ES-I3 (cell line): ENCODE results near the gene STARD4.

Experiments
- H3K36me3 ChIP-seq: 2 replicates; pipeline ENCODE4 v1.6.1; 2013; ENCODE audit warnings: mild to moderate bottlenecking, low read length, control low read depth, moderate library complexity; ENCODE audit not compliant: insufficient read depth
- H3K4me1 ChIP-seq: 2 replicates; pipeline ENCODE4 v1.6.1; 2013; ENCODE audit warnings: mild to moderate bottlenecking, control low read depth, low read length; ENCODE audit not compliant: insufficient read depth
- H3K9ac ChIP-seq: 2 replicates; pipeline ENCODE4 v1.6.1; 2013; ENCODE audit warnings: low read depth, mild to moderate bottlenecking, low read length, moderate library complexity
- H3K9me3 ChIP-seq: 2 replicates; pipeline ENCODE4 v1.6.1; 2013; ENCODE audit warnings: mild to moderate bottlenecking, low read length, moderate library complexity; ENCODE audit not compliant: control insufficient read depth, insufficient read depth

STARD4 gene

GRCh38 chr5:111511174-111511830 lies 1.0 kb downstream of the STARD4 start:
- no peaks in the 10 kb centered on the region for H3K36me3 ChIP-seq

GRCh38 chr5:111509119-111509518 lies 3.2 kb downstream of the STARD4 start:
- H3K4me1 ChIP-seq: no peaks in the 10 kb centered on the region
- no peaks in the 10 kb centered on the region for H3K36me3 ChIP-seq
- H3K9ac ChIP-seq: no peak overlapping the region
- no peaks in the 10 kb centered on the region for H3K9me3 ChIP-seq

More at GRCh38 chr5:111511174-111511830, 1.0 kb downstream of the STARD4 start:
- Histone ChIP-seq H3K9ac (peak overlapping the region; percentile 90), H3K4me1 (no peaks in the 10 kb centered on the region), H3K9me3 (no peaks in the 10 kb centered on the region)

GRCh38 chr5:111507276-111507675 lies 5.1 kb downstream of the STARD4 start:
- no peaks in the 10 kb centered on the region for H3K9me3 ChIP-seq
- no peaks in the 10 kb centered on the region for H3K4me1 ChIP-seq
- no peaks in the 10 kb centered on the region for H3K36me3 ChIP-seq
- H3K9ac ChIP-seq: no peak overlapping the region

GRCh38 chr5:111505096-111505495 lies 7.2 kb downstream of the STARD4 start:
- H3K36me3 ChIP-seq: peaks cover 4% of the 10 kb centered on the region; the same call in 1 of the 2 replicates
- no peaks in the 10 kb centered on the region for H3K4me1 ChIP-seq
- no peak overlapping the region for H3K9ac ChIP-seq
- no peaks in the 10 kb centered on the region for H3K9me3 ChIP-seq

GRCh38 chr5:111502956-111503355 lies 9.4 kb downstream of the STARD4 start:
- no peaks in the 10 kb centered on the region for H3K9me3 ChIP-seq
- H3K9ac ChIP-seq: no peak overlapping the region
- H3K36me3 ChIP-seq: peaks cover 4% of the 10 kb centered on the region; the same call in 1 of the 2 replicates
- H3K4me1 ChIP-seq: no peaks in the 10 kb centered on the region

GRCh38 chr5:111498346-111498745 lies 14.0 kb downstream of the STARD4 start:
- H3K9me3 ChIP-seq: no peaks in the 10 kb centered on the region

GRCh38 chr5:111495159-111495558 lies 17.2 kb downstream of the STARD4 start:
- Histone ChIP-seq H3K36me3 (0 out of 2 replicates have a peak, but pooled peaks cover 3% of the 10 kb centered on the region), H3K4me1 (no peaks in the 10 kb centered on the region), H3K9ac (no peak overlapping the region), H3K9me3 (no peaks in the 10 kb centered on the region)

More at GRCh38 chr5:111498346-111498745, 14.0 kb downstream of the STARD4 start:
- Histone ChIP-seq H3K9ac (no peak overlapping the region), H3K4me1 (no peaks in the 10 kb centered on the region), H3K36me3 (peaks cover 7% of the 10 kb centered on the region; the same call in 1 of the 2 replicates)

GRCh38 chr5:111494355-111494999 lies 17.9 kb downstream of the STARD4 start:
- Histone ChIP-seq H3K9ac (no peak overlapping the region), H3K36me3 (0 out of 2 replicates have a peak, but pooled peaks cover 3% of the 10 kb centered on the region), H3K9me3 (no peaks in the 10 kb centered on the region), H3K4me1 (no peaks in the 10 kb centered on the region)

- Histone ChIP-seq H3K9ac (no peak overlapping the region), H3K9me3 (no peaks in the 10 kb centered on the region), H3K4me1 (no peaks in the 10 kb centered on the region), H3K36me3 (0 out of 2 replicates have a peak, but pooled peaks cover 3% of the 10 kb centered on the region)
Observed at GRCh38 chr5:111493031-111493430, 19.3 kb downstream of the STARD4 start.

GRCh38 chr5:111488353-111488752 lies 24.0 kb downstream of the STARD4 start:
- Histone ChIP-seq H3K4me1 (no peaks in the 10 kb centered on the region; the same call in 1 of the 2 replicates), H3K9me3 (no peaks in the 10 kb centered on the region), H3K9ac (no peak overlapping the region), H3K36me3 (no peaks in the 10 kb centered on the region)

- Histone ChIP-seq H3K36me3 (no peaks in the 10 kb centered on the region), H3K9me3 (no peaks in the 10 kb centered on the region), H3K9ac (no peak overlapping the region), H3K4me1 (no peaks in the 10 kb centered on the region; the same call in 1 of the 2 replicates)
Observed at GRCh38 chr5:111486926-111487325, 25.4 kb downstream of the STARD4 start.

GRCh38 chr5:111486055-111486454 lies 26.3 kb downstream of the STARD4 start:
- Histone ChIP-seq H3K36me3 (no peaks in the 10 kb centered on the region), H3K9me3 (no peaks in the 10 kb centered on the region)

GRCh38 chr5:111480346-111480745 lies 32.0 kb downstream of the STARD4 start:
- H3K9ac ChIP-seq: no peak overlapping the region
- H3K4me1 ChIP-seq: no peaks in the 10 kb centered on the region
- H3K36me3 ChIP-seq: no peaks in the 10 kb centered on the region
- H3K9me3 ChIP-seq: no peaks in the 10 kb centered on the region

More at GRCh38 chr5:111486055-111486454, 26.3 kb downstream of the STARD4 start:
- H3K9ac ChIP-seq: no peak overlapping the region
- no peaks in the 10 kb centered on the region; the same call in 1 of the 2 replicates for H3K4me1 ChIP-seq

GRCh38 chr5:111478898-111479297 lies 33.4 kb downstream of the STARD4 start:
- H3K36me3 ChIP-seq: no peaks in the 10 kb centered on the region

GRCh38 chr5:111478266-111478665 lies 34.1 kb downstream of the STARD4 start:
- no peaks in the 10 kb centered on the region for H3K4me1 ChIP-seq
- H3K36me3 ChIP-seq: no peaks in the 10 kb centered on the region
- no peak overlapping the region for H3K9ac ChIP-seq
- no peaks in the 10 kb centered on the region for H3K9me3 ChIP-seq

More at GRCh38 chr5:111478898-111479297, 33.4 kb downstream of the STARD4 start:
- Histone ChIP-seq H3K9me3 (no peaks in the 10 kb centered on the region), H3K9ac (no peak overlapping the region), H3K4me1 (no peaks in the 10 kb centered on the region)
